ENCODE measurements around the gene CNTNAP2. TPM values are rescaled to one million over a fixed set of nuclear protein-coding genes. Genes with fewer than 3 reads are reported as not detected.

The CNTNAP2 gene
- total RNA-seq, 1 donor from 2014 or later = 5.4 TPM

GRCh38 chr7:147400221-147400689, 1283.7 kb downstream of the CNTNAP2 start:
- Mint-ChIP-seq H3K9me3 (ENCODE audit: unreplicated experiment) (peaks cover 4% of the 10 kb centered on the region), H3K27me3 (ENCODE audit: unreplicated experiment) (peaks cover 2% of the 10 kb centered on the region), H3K4me3 (ENCODE audit: unreplicated experiment) (no peak overlapping the region), H3K36me3 (ENCODE audit: low read depth, unreplicated experiment) (no peaks in the 10 kb centered on the region), H3K27ac (ENCODE audit: unreplicated experiment) (no peak overlapping the region), H3K4me1 (ENCODE audit: unreplicated experiment) (no peaks in the 10 kb centered on the region)
- TF ChIP-seq CTCF (IDR thresholded peaks at IDR 0.05; ENCODE audit: unreplicated experiment) = no peak
- no peak for DNase-seq (ENCODE audit: low spot score)

GRCh38 chr7:147400925-147401324, 1284.3 kb downstream of the CNTNAP2 start:
- Mint-ChIP-seq H3K9me3 (ENCODE audit: unreplicated experiment) (peaks cover 4% of the 10 kb centered on the region), H3K27ac (ENCODE audit: unreplicated experiment) (no peak overlapping the region), H3K4me3 (ENCODE audit: unreplicated experiment) (no peak overlapping the region), H3K4me1 (ENCODE audit: unreplicated experiment) (no peaks in the 10 kb centered on the region), H3K36me3 (ENCODE audit: low read depth, unreplicated experiment) (no peaks in the 10 kb centered on the region), H3K27me3 (ENCODE audit: unreplicated experiment) (peaks cover 2% of the 10 kb centered on the region)
- no peak for TF ChIP-seq CTCF (IDR thresholded peaks at IDR 0.05; ENCODE audit: unreplicated experiment)
- DNase-seq (ENCODE audit: low spot score) = no peak

DNA sequence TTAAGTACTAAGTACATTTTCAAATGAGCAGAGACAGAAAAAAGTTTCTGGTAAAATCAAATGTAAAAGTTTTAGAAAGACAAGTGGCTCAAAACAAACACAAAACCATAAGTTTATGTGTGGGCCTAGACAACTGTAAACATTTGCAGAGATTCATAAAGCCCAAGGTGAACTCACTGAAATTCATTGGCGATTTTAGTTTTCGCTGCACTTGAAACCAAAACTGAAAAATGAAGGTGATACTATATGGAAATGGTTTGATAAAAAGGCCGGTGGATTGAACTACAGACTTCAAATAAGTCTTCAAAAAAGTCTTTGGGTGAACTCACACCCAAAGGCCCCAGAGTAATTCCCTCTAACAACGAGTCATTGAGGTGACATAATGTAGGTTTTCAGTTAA, 1289.0 kb downstream of the CNTNAP2 start:
- no peak overlapping the region for H3K4me3 Mint-ChIP-seq (ENCODE audit: unreplicated experiment)
- H3K4me1 Mint-ChIP-seq (ENCODE audit: unreplicated experiment) = no peaks in the 10 kb centered on the region
- no peaks in the 10 kb centered on the region for H3K36me3 Mint-ChIP-seq (ENCODE audit: low read depth, unreplicated experiment)
- H3K27me3 Mint-ChIP-seq (ENCODE audit: unreplicated experiment) = peaks cover 1% of the 10 kb centered on the region
- DNase-seq (ENCODE audit: low spot score) = no peak
- TF ChIP-seq CTCF (IDR thresholded peaks at IDR 0.05; ENCODE audit: unreplicated experiment) = no peak
- H3K27ac Mint-ChIP-seq (ENCODE audit: unreplicated experiment) = no peak overlapping the region
- H3K9me3 Mint-ChIP-seq (ENCODE audit: unreplicated experiment) = peaks cover 10% of the 10 kb centered on the region

DNA sequence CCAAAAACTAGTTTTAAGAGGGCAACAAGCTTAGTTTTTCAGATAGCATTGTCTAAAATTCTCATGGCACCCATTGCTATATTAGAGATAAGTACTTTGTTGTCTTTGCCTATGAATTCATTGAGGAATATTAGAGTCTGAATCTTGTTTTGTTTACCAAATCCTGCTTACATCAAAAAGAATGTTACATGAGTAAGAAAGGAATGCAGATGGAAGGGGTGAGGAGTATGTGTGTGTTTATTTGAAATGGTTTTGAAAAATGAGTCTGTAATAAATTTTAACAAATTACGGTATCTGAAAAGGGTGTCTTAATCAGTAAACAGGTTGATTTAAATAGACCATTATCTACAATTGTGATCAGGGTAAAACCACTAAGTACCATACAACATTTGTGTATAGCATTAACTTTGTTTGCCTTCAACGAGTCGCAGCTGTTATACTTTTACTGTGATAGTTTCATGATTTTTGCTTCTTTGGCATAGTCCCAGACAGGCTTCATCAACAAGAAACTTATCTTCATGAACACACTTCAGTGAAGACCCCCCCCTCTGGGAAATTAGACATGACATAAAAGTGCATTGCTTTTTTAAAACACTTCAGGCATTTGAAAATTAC, 1290.0 kb downstream of the CNTNAP2 start:
- DNase-seq (ENCODE audit: low spot score) = no peak
- H3K27ac Mint-ChIP-seq (ENCODE audit: unreplicated experiment) = no peak overlapping the region
- TF ChIP-seq CTCF (IDR thresholded peaks at IDR 0.05; ENCODE audit: unreplicated experiment) = no peak
- no peaks in the 10 kb centered on the region for H3K36me3 Mint-ChIP-seq (ENCODE audit: low read depth, unreplicated experiment)
- no peaks in the 10 kb centered on the region for H3K4me1 Mint-ChIP-seq (ENCODE audit: unreplicated experiment)
- peaks cover 10% of the 10 kb centered on the region for H3K9me3 Mint-ChIP-seq (ENCODE audit: unreplicated experiment)
- no peak overlapping the region for H3K4me3 Mint-ChIP-seq (ENCODE audit: unreplicated experiment)
- peaks cover 1% of the 10 kb centered on the region for H3K27me3 Mint-ChIP-seq (ENCODE audit: unreplicated experiment)

DNA sequence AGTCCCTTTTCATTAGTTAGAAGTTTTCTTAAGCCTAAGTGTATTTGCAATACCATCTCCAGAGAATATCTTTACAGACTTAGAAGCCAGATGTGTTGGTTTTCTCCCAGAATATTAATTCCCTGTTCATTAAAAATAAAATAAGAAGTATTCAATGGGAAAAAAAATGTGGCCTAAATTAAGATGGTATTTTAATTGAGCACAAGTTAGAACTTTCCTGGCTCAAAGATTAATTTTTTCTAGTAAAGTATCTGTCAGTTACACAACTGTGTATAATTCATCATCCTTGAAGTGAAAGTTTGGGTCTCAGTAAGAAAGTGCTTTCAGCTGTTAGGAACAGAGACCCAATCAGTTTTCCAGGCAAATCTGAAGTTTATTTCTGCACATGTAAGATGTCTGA, 1294.5 kb downstream of the CNTNAP2 start:
- Mint-ChIP-seq H3K27ac (ENCODE audit: unreplicated experiment) (no peak overlapping the region), H3K4me3 (ENCODE audit: unreplicated experiment) (no peak overlapping the region), H3K36me3 (ENCODE audit: low read depth, unreplicated experiment) (no peaks in the 10 kb centered on the region)

More for the DNA sequence above, 1294.5 kb downstream of the CNTNAP2 start:
- Mint-ChIP-seq H3K27me3 (ENCODE audit: unreplicated experiment) (peaks cover 1% of the 10 kb centered on the region), H3K4me1 (ENCODE audit: unreplicated experiment) (no peaks in the 10 kb centered on the region), H3K9me3 (ENCODE audit: unreplicated experiment) (peaks cover 17% of the 10 kb centered on the region)
- no peak for DNase-seq (ENCODE audit: low spot score)
- no peak for TF ChIP-seq CTCF (IDR thresholded peaks at IDR 0.05; ENCODE audit: unreplicated experiment)
